Measurements from ENCODE around the gene TMEM184B. TPM values are rescaled to one million over a fixed set of nuclear protein-coding genes. Genes with fewer than 3 reads are reported as not detected.

Gene TMEM184B
- total and polyA plus RNA-seq, 2 donors (not counting 1 experiment from before 2014, with no cell fraction given) = 9.9 to 24.7 TPM

DNA sequence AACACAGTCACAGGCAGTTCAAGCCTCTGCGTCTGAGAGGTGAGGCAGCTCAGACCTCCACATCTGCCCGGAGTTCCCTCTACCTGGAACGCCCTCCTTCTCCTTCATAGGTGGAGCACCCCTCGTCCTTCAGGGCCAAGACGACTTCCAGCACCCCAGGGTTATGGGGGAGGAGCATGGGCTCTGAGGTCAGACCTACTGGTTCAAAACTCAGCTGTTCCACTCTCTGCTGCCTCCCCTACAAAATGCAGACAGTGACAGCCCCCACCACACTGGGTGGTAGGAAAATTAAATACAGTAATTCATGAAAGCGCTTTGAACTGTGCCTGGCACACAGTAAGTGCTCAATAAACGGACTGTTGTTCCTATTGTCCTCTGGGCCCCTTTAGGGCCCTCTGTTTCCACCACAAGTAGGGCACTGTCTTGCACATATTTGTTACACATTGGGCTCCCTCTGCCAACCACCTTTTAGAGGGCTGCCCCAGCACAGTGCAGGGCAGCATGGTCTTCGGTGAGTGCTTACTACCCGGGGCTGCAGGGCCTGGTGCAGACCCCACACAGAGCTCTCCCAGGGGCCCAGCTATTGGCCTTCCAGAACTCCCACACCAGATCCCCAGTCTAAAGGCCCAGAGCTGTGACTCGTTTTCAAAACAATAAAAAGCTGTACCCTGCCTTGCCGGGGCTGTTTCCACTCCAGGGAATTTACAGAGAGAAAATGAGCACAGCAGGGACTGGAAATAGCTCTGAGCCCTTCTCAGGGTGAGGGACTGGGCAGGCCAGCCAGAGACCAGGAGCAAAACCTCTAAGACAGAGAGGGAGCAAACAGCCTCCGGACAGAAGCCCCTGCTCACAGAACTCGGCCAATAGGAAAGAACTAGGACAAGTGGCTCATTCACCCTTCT is 2.5 kb downstream of the TMEM184B start:
- peaks cover 48% of the 10 kb centered on the region for H3K4me1 Mint-ChIP-seq
- POLR2A ChIA-PET = interaction anchor here (0.6 kb wide), 1 partner anchor 19 kb away, joined by 3 read pairs; no protein-coding TSS in a partner anchor
- H3K4me1 ChIP-seq (ENCODE audit: control insufficient read depth in 2 of 2, insufficient read depth in 2 of 2, low read length in 2 of 2) = peaks cover 15 to 29% of the 10 kb centered on the region in 2 donors

More for the DNA sequence above, 2.5 kb downstream of the TMEM184B start:
- no peak for DNase-seq
- Histone ChIP-seq H3K36me3 (replicated peaks in 1 of 2; ENCODE audit: control extremely low read depth in 1 of 2, control insufficient read depth in 1 of 2, extremely low read depth in 1 of 2, insufficient read depth in 2 of 2, low read length in 1 of 2) (no peaks in the 10 kb centered on the region), H3K4me3 (ENCODE audit: control extremely low read depth in 1 of 5, extremely low read depth in 1 of 5, insufficient read depth in 1 of 5, low read depth in 2 of 5, low read length in 4 of 5) (no peak overlapping the region), H3K4me2 (replicated peaks; ENCODE audit: low read depth, low read length, poor library complexity, severe bottlenecking) (no peak overlapping the region), H3K9ac (ENCODE audit: low read length) (no peak overlapping the region), H2AFZ (ENCODE audit: insufficient read depth, low read depth, low read length, poor library complexity, severe bottlenecking) (no peak overlapping the region), H3K27me3 (replicated peaks in 1 of 4; ENCODE audit: control extremely low read depth in 1 of 4, control insufficient read depth in 3 of 4, insufficient read depth in 4 of 4, low read length in 3 of 4) (no peaks in the 10 kb centered on the region), H3K27ac (ENCODE audit: low read length in 2 of 2) (no peak overlapping the region), H3K9me3 (ENCODE audit: control extremely low read depth in 1 of 3, control insufficient read depth in 2 of 3, insufficient read depth in 1 of 3, low read length in 2 of 3) (no peaks in the 10 kb centered on the region), H4K20me1 (ENCODE audit: control insufficient read depth, insufficient read depth, low read length, poor library complexity, severe bottlenecking) (no peaks in the 10 kb centered on the region), H3K79me2 (ENCODE audit: control insufficient read depth, insufficient read depth, low read length) (peaks cover 22% of the 10 kb centered on the region)
- H3K9me3 Mint-ChIP-seq (ENCODE audit: insufficient read depth) = no peaks in the 10 kb centered on the region
- no peak for ATAC-seq (ENCODE audit: low read depth)
- H3K27ac Mint-ChIP-seq = peak overlapping the region; percentile 46
- intact Hi-C loops (cut with micrococcal nuclease) = loop anchor here (5.0 kb wide), 1 partner anchor 108 kb away; no protein-coding TSS in a partner anchor
- CTCF ChIA-PET = interaction anchor here (0.9 kb wide), 2 partner anchors 156 to 302 kb away, joined by 3 to 5 read pairs; no protein-coding TSS in a partner anchor
- TF ChIP-seq, protein P1, sequence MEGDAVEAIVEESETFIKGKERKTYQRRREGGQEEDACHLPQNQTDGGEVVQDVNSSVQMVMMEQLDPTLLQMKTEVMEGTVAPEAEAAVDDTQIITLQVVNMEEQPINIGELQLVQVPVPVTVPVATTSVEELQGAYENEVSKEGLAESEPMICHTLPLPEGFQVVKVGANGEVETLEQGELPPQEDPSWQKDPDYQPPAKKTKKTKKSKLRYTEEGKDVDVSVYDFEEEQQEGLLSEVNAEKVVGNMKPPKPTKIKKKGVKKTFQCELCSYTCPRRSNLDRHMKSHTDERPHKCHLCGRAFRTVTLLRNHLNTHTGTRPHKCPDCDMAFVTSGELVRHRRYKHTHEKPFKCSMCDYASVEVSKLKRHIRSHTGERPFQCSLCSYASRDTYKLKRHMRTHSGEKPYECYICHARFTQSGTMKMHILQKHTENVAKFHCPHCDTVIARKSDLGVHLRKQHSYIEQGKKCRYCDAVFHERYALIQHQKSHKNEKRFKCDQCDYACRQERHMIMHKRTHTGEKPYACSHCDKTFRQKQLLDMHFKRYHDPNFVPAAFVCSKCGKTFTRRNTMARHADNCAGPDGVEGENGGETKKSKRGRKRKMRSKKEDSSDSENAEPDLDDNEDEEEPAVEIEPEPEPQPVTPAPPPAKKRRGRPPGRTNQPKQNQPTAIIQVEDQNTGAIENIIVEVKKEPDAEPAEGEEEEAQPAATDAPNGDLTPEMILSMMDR (IDR thresholded peaks at IDR 0.05) = no peak
- no peak for TF ChIP-seq EZH2 (IDR thresholded peaks at IDR 0.05; ENCODE audit: borderline replicate concordance, insufficient read depth, low read depth, low read length, poor library complexity, severe bottlenecking)
- no peak overlapping the region for H3K4me3 Mint-ChIP-seq
- H3K27me3 Mint-ChIP-seq = no peaks in the 10 kb centered on the region
- 91% methylated on average over 8 of the region's 13 CpGs for WGBS (ENCODE audit: insufficient coverage)
